Upper lobe of right lung (tissue), 1 donor: ENCODE results near the gene MAPK6. TPM values are rescaled to one million over a fixed set of nuclear protein-coding genes. Genes with fewer than 3 reads are reported as not detected.

Source experiments
- ATAC-seq: fragments of 200-7000 bp; cut with Tn5 transposase; one replicate; pipeline ENCODE4 v1.9.1; 2020; ENCODE audit warnings: mild to moderate bottlenecking, moderate library complexity
- DNase-seq: peaks from one replicate; pipeline ENCODE4 v3.0.0-alpha.2; 2020
- H3K27ac ChIP-seq: fragments of 200-600 bp; one replicate; pipeline ENCODE4 v1.8.0; 2022
- H3K27me3 ChIP-seq: fragments of 200-600 bp; one replicate; pipeline ENCODE4 v1.8.0; 2022; ENCODE audit warnings: mild to moderate bottlenecking
- H3K36me3 ChIP-seq: fragments of 200-600 bp; one replicate; pipeline ENCODE4 v1.8.0; 2022
- H3K4me1 ChIP-seq: fragments of 200-600 bp; one replicate; pipeline ENCODE4 v1.8.0; 2022
- H3K4me3 ChIP-seq: fragments of 200-600 bp; one replicate; pipeline ENCODE4 v1.8.0; 2022; ENCODE audit warnings: mild to moderate bottlenecking
- H3K9me3 ChIP-seq: fragments of 200-600 bp; one replicate; pipeline ENCODE4 v1.8.0; 2022
- CTCF ChIP-seq: fragments of 200-600 bp; IDR thresholded peaks from one replicate; pipeline ENCODE4 v1.8.0; 2022; ENCODE audit warnings: antibody characterized with exemption
- intact Hi-C: fragments of 100-400 bp; cut with DNase I; formaldehyde crosslinking; loops from one replicate; pipeline ENCODE4 v1.11.0; 2022
- total RNA-seq: library from RNA; stranded (reverse); fragmentation: NEBNext Ultra II Directional; extraction: Animal tissue kit (Norgen Biotek cat#: 25700); gene quantifications from one replicate; pipeline ENCODE4 v1.2.1, GENCODE V29; 2021
- donor health status: DM: no; HTN: yes; CAD: no; lungs with severe emphysema.

The MAPK6 gene
- total RNA-seq, 1 donor from 2014 or later: 20.9 TPM

GRCh38 chr15:52103217-52104207 lies 84.5 kb downstream of the MAPK6 start:
- Histone ChIP-seq H3K9me3 (no peaks in the 10 kb centered on the region), H3K4me1 (peaks cover 7% of the 10 kb centered on the region), H3K4me3 (no peak overlapping the region), H3K27me3 (no peaks in the 10 kb centered on the region), H3K36me3 (no peaks in the 10 kb centered on the region), H3K27ac (no peak overlapping the region)
- ATAC-seq: peak; percentile 31
- TF ChIP-seq CTCF: no peak
- intact Hi-C loops: no loop called here
- DNase-seq: no peak

GRCh38 chr15:52104532-52105004 lies 85.5 kb downstream of the MAPK6 start:
- Histone ChIP-seq H3K9me3 (no peaks in the 10 kb centered on the region), H3K36me3 (no peaks in the 10 kb centered on the region), H3K27ac (no peak overlapping the region), H3K27me3 (peaks cover 5% of the 10 kb centered on the region), H3K4me1 (peaks cover 7% of the 10 kb centered on the region), H3K4me3 (no peak overlapping the region)
- ATAC-seq: no peak
- intact Hi-C loops: no loop called here
- TF ChIP-seq CTCF: no peak
- DNase-seq: no peak

- Histone ChIP-seq H3K4me1 (peaks cover 6% of the 10 kb centered on the region), H3K9me3 (no peaks in the 10 kb centered on the region), H3K4me3 (no peak overlapping the region), H3K36me3 (no peaks in the 10 kb centered on the region), H3K27ac (no peak overlapping the region), H3K27me3 (peaks cover 13% of the 10 kb centered on the region)
- DNase-seq (no peak), ATAC-seq (no peak)
- TF ChIP-seq CTCF: no peak
- intact Hi-C loops: no loop called here
Observed at GRCh38 chr15:52105846-52106245, 86.8 kb downstream of the MAPK6 start.

GRCh38 chr15:52106641-52107040 lies 87.6 kb downstream of the MAPK6 start:
- no peak for ATAC-seq
- no peaks in the 10 kb centered on the region for H3K36me3 ChIP-seq
- H3K9me3 ChIP-seq: no peaks in the 10 kb centered on the region
- H3K27ac ChIP-seq: no peak overlapping the region
- DNase-seq: no peak
- no peak overlapping the region for H3K4me3 ChIP-seq
- intact Hi-C loops: no loop called here
- H3K4me1 ChIP-seq: no peaks in the 10 kb centered on the region
- no peak for TF ChIP-seq CTCF
- peaks cover 18% of the 10 kb centered on the region for H3K27me3 ChIP-seq

GRCh38 chr15:52107238-52107637 lies 88.2 kb downstream of the MAPK6 start:
- ATAC-seq: no peak
- TF ChIP-seq CTCF: no peak

More at GRCh38 chr15:52107238-52107637, 88.2 kb downstream of the MAPK6 start:
- no peak for DNase-seq
- no peak overlapping the region for H3K4me3 ChIP-seq
- intact Hi-C loops: no loop called here
- no peaks in the 10 kb centered on the region for H3K9me3 ChIP-seq
- H3K27me3 ChIP-seq: peaks cover 24% of the 10 kb centered on the region
- no peaks in the 10 kb centered on the region for H3K36me3 ChIP-seq
- H3K27ac ChIP-seq: no peak overlapping the region
- H3K4me1 ChIP-seq: peaks cover 5% of the 10 kb centered on the region
